Neural crest cell (in vitro differentiated cells): Measurements from ENCODE around the gene CIAO2A. TPM values are rescaled to one million over a fixed set of nuclear protein-coding genes. Genes with fewer than 3 reads are reported as not detected.
"Not testable (repeated sequence)": the region's sequence is repeated elsewhere in the genome, so short reads cannot be mapped to it uniquely, and the experiment has no call there.

ENCODE experiments used
- DNase-seq: peaks from one replicate; pipeline ENCODE4 v3.0.0; 2021; ENCODE audit warnings: low read depth, mixed read lengths, low spot score
- H3K27ac Mint-ChIP-seq: one replicate; pipeline ENCODE4 v1.8.0; 2021; ENCODE audit warnings: mild to moderate bottlenecking, mixed read lengths; ENCODE audit not compliant: unreplicated experiment
- H3K27me3 Mint-ChIP-seq: 2 replicates; pipeline ENCODE4 v1.8.0; 2021; ENCODE audit warnings: low read depth, mild to moderate bottlenecking, mixed read lengths
- H3K36me3 Mint-ChIP-seq: 2 replicates; pipeline ENCODE4 v1.8.0; 2021; ENCODE audit warnings: low read depth, mild to moderate bottlenecking, mixed read lengths
- H3K4me1 Mint-ChIP-seq: 2 replicates; pipeline ENCODE4 v1.8.0; 2021; ENCODE audit warnings: mixed read lengths
- H3K4me3 Mint-ChIP-seq: one replicate; pipeline ENCODE4 v1.8.0; 2021; ENCODE audit warnings: mild to moderate bottlenecking, mixed read lengths
- H3K9me3 Mint-ChIP-seq: 2 replicates; pipeline ENCODE4 v1.8.0; 2021; ENCODE audit warnings: mixed read lengths
- total RNA-seq: library from RNA; stranded (reverse); gene quantifications from 2 replicates; pipeline ENCODE4 v1.2.1, GENCODE V29; 2021
- TF ChIP-seq, protein P1 (sequence below): fragments of 200-600 bp; sonication (generic); conservative IDR thresholded peaks from 2 replicates; pipeline ENCODE4 v1.5.0; 2021; ENCODE audit warnings: antibody characterized with exemption, mild to moderate bottlenecking

CIAO2A gene
- total RNA-seq, 1 donor from 2014 or later: 66.1 TPM

DNA sequence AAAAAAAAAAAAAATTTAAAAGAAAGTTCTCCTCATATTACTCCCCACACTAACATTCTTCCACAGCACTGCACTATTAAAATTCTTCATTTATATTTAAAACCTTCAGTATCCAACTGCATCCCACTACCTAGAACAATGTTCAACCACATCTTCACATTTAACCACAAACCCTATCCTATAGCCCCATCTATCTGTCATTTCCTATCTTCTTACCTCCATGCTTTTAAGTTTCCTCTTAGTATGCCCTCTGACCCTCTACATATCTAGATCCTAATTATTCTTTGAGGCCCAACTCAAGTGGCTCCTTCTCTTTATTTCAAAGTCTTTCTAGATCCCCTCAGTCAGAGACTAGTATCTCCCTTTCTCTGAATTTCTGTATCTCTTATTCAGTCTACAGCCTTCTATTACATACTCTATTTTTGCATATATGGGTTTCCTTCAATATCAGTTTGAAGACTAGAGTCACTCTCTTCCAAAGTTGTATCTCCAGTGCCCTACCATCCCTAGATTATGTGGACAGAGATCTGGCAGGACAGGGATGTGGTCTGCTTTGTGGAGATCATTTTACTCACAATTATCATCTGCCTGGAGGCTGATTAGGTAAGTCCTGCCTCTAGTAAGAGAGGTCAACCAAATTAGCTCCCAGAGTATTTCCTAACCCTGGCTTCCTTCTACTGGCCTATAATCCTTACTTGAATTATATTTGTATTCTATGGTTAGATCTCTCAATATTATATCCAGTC, 1.4 kb downstream of the CIAO2A start:
- TF ChIP-seq, protein P1, sequence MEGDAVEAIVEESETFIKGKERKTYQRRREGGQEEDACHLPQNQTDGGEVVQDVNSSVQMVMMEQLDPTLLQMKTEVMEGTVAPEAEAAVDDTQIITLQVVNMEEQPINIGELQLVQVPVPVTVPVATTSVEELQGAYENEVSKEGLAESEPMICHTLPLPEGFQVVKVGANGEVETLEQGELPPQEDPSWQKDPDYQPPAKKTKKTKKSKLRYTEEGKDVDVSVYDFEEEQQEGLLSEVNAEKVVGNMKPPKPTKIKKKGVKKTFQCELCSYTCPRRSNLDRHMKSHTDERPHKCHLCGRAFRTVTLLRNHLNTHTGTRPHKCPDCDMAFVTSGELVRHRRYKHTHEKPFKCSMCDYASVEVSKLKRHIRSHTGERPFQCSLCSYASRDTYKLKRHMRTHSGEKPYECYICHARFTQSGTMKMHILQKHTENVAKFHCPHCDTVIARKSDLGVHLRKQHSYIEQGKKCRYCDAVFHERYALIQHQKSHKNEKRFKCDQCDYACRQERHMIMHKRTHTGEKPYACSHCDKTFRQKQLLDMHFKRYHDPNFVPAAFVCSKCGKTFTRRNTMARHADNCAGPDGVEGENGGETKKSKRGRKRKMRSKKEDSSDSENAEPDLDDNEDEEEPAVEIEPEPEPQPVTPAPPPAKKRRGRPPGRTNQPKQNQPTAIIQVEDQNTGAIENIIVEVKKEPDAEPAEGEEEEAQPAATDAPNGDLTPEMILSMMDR: peak; percentile 34
- H3K4me1 Mint-ChIP-seq: peaks cover 53% of the 10 kb centered on the region
- DNase-seq: no peak
- peaks cover 7% of the 10 kb centered on the region for H3K36me3 Mint-ChIP-seq
- H3K27ac Mint-ChIP-seq: no peak overlapping the region
- peak overlapping the region; percentile 94 for H3K4me3 Mint-ChIP-seq
- H3K27me3 Mint-ChIP-seq: no peaks in the 10 kb centered on the region
- peaks cover 3% of the 10 kb centered on the region for H3K9me3 Mint-ChIP-seq

DNA sequence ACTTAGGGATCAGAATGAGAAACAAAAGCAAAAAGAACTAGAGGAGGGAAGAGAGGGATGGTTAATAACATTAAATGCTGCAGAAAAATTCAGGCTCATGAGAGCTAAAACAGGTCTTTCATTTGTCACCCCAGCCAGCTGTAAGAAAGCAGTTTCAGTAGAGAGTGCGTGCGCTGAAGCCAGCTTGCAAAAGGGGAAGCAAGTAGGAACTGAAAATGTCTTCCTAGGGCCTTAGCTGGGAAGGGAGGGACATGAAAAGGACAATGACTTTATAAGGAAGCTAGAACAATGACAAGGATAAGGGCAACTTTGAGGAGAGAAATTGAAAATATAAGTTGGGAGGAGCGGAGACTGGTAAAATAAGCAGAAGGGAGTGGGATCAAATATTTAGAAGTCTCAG, 3.1 kb downstream of the CIAO2A start:
- Mint-ChIP-seq H3K4me1 (peaks cover 39% of the 10 kb centered on the region), H3K27me3 (no peaks in the 10 kb centered on the region), H3K9me3 (peaks cover 3% of the 10 kb centered on the region), H3K4me3 (peak overlapping the region; percentile 46), H3K36me3 (peaks cover 8% of the 10 kb centered on the region), H3K27ac (no peak overlapping the region)
- TF ChIP-seq, protein P1: no peak
- DNase-seq: no peak

- peaks cover 3% of the 10 kb centered on the region for H3K9me3 Mint-ChIP-seq
- peak overlapping the region; percentile 51 for H3K27ac Mint-ChIP-seq
- peak overlapping the region; percentile 25 for H3K4me3 Mint-ChIP-seq
- no peaks in the 10 kb centered on the region for H3K27me3 Mint-ChIP-seq
- no peak for DNase-seq
- peaks cover 31% of the 10 kb centered on the region for H3K4me1 Mint-ChIP-seq
- peaks cover 8% of the 10 kb centered on the region for H3K36me3 Mint-ChIP-seq
- TF ChIP-seq, protein P1: no peak
Measured at GRCh38 chr15:64089543-64090280, 3.9 kb downstream of the CIAO2A start.

DNA sequence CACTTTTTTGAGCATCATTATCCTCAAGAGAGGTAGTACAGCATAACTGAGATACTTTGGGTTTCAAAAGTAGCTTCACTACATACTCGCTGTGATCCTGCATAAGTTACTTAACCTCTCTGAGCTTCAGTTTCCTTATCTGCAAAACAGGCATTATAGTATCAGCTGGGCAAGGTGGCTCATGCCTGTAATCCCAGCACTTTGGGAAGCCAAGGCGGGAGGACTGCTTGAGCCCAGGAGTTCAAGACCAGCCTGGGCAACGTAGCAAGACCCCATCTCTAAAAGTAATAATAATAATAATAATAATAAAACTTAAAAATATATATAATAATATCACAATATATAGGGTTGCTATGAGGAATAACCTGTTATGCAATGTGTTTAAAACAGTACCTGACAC, 10.9 kb downstream of the CIAO2A start:
- no peak overlapping the region for H3K4me3 Mint-ChIP-seq
- DNase-seq: no peak
- no peaks in the 10 kb centered on the region for H3K9me3 Mint-ChIP-seq
- no peaks in the 10 kb centered on the region for H3K4me1 Mint-ChIP-seq
- TF ChIP-seq, protein P1: no peak
- H3K27me3 Mint-ChIP-seq: no peaks in the 10 kb centered on the region
- peaks cover 9% of the 10 kb centered on the region for H3K36me3 Mint-ChIP-seq
- no peak overlapping the region for H3K27ac Mint-ChIP-seq

GRCh38 chr15:64073496-64073895, 20.1 kb downstream of the CIAO2A start:
- H3K27me3 Mint-ChIP-seq, H3K4me3 Mint-ChIP-seq, H3K27ac Mint-ChIP-seq, H3K9me3 Mint-ChIP-seq, H3K4me1 Mint-ChIP-seq, DNase-seq, H3K36me3 Mint-ChIP-seq: not testable (repeated sequence)

- TF ChIP-seq, protein P1: no peak
- Mint-ChIP-seq H3K9me3 (no peaks in the 10 kb centered on the region), H3K4me1 (peaks cover 3% of the 10 kb centered on the region), H3K27me3 (no peaks in the 10 kb centered on the region), H3K27ac (no peak overlapping the region), H3K36me3 (peaks cover 6% of the 10 kb centered on the region), H3K4me3 (no peak overlapping the region)
- no peak for DNase-seq
Measured at GRCh38 chr15:64072812-64073211, 20.8 kb downstream of the CIAO2A start.
